GM19438 (cell line): ENCODE measurements around the gene RBBP9.
"Not testable (repeated sequence)": the region's sequence is repeated elsewhere in the genome, so short reads cannot be mapped to it uniquely, and the experiment has no call there.

Experiments used
- ATAC-seq: cut with Tn5 transposase; IDR thresholded peaks from one replicate; pipeline ENCODE4 v1.9.1; 2021; ENCODE audit warnings: low read depth; ENCODE audit not compliant: unreplicated experiment

The RBBP9 gene

DNA sequence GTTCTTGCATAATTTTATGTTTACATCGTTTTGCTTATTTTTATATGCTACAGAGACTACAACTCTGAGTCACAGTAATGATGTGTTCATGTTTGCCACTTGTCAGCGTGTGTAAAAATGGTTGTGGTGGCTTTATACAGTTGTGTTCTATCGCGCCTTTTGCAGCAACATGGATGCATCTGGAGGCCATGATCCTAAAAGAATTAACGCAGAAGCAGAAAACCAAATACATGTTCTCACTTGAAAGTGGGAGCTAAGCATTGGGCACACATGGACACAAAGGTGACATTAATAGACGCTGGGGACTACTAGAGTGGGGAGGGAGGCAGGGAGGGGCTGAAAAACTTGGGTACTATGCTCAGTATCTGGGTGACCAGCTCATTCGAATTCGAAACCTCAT lies 9.7 kb upstream of the RBBP9 start:
- peak; percentile 2 for ATAC-seq

DNA sequence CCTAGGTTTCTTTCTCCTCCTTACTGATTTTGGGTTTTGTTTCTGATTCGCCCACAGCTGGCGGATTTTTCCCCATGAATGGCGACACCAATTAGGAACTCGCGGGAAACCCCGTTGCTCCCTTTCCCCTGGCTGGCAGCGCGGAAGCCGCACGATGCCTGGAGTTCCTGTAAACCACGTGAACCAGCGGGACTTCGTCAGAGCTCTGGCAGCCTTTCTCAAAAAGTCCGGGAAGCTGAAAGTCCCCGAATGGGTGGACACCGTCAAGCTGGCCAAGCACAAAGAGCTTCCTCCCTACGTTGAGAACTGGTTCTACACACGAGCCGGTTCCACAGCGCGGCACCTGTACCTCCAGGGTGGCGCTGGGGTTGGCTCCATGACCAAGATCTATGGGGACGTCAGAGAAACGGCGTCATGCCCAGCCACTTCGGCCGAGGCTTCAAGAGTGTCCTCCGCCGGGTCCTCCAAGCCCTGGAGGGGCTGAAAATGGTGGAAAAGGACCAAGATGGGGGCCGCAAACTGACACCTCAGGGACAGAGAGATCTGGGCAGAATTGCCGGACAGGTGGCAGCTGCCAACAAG lies 7.5 kb upstream of the RBBP9 start:
- no peak for ATAC-seq

DNA sequence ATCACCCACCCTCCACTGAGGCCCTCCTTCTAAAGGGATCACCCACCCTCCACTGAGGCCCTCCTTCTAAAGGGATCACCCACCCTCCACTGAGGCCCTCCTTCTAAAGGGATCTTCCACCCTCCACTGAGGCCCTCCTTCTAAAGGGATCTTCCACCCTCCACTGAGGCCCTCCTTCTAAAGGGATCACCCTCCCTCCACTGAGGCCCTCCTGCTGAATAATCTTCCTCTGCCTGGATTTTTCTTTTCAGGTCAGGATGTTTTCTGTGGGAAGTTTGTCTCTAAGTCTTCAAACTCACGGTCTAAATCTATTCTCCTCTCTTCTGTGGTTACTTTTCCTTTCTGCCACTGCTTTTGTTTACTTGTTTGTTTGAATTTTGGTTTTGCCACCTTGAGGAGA lies 4.6 kb upstream of the RBBP9 start:
- not testable (repeated sequence) for ATAC-seq

GRCh38 chr20:18497603-18498002 lies 578 bp upstream of the RBBP9 start:
- ATAC-seq, result no peak

DNA sequence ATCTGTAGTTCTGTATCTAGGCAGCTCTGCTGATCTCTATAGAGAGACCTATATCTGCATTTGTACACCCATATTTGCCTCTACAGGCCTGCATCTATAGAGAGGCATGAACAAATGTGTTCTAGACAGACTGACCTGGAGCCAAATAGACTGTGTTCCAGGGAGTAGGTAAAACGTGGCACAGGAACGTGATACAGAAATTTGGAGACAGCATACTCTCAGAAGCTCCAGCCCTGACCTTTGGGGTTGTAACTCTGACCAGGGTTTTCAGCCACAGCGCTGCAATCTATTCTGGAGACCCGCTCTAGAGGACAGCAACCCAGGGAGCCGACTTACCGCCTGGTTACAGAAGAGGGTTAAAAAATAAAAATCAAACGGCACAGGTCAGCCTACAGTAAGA lies 983 bp downstream of the RBBP9 start:
- ATAC-seq, result no peak

GRCh38 chr20:18488301-18488700 lies 8.7 kb downstream of the RBBP9 start:
- ATAC-seq, result no peak

DNA sequence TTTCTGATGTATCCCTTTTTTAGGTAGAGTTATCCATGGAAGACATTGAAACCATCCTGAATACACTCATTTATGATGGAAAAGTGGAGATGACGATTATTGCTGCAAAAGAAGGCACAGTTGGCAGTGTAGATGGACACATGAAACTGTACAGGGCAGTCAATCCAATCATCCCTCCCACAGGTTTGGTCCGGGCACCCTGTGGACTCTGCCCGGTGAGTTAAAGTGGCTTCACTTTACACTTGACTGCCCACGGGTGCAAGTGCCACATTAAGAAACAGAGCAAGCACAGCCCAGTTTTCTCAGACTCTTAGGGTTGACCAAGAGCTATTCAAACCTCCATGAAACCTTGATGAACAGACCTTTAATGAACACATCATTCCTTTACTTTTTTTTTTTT lies 15.4 kb downstream of the RBBP9 start:
- no peak for ATAC-seq

- no peak for ATAC-seq
Measured at GRCh38 chr20:18477821-18478220, 19.2 kb downstream of the RBBP9 start.

GRCh38 chr20:18477218-18477617 lies 19.8 kb downstream of the RBBP9 start:
- no peak for ATAC-seq

DNA sequence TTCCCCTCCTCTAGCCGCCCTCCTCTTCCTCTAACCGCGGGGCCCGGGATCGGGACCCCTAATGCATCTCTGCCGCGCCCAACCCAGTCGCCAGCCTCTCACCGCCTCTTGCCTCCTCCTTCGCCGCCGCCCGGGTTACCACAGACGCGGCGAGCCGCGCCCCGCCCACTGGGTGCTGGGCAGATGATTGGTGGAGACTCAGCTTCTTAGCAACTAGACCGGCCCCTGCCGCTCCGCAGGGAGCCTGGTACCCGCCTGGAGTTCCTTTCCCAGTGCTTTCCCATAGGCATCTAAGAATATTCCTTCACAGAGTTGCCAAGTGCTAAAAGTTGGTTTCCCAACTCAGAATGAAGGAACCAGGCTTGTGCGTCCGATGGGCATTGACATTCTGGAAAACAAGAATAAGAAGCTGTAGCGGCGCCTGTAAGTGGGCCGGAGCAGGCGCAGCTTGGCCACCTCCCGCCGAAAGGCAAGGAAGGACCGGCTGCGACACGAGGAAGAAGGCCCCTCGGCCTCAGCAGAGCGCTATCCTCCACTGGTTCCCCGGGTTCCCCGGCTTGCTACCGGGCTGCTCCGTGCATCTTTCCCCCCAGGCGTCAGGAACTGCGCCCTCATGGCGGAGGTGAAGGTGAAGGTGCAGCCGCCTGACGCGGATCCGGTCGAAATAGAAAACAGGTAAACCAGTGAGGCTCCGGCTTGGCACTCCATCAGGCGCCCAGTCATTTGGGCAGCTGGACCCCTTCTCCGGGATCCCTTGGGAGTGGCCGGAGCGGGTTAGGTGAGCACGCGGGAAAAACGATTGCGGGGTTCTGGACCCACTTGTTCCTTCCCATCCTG lies 29.9 kb downstream of the RBBP9 start, which contains the start of the genes DZANK1 and POLR3F:
TSS of gene DZANK1 (minus strand) at position 137 of the 837 bp plus-strand sequence. CDS start 1,672 bp downstream, outside the sequence.
TSS of gene POLR3F (plus strand) at position 497 of the 837 bp plus-strand sequence. CDS start at position 614, 117 bp downstream.
- peak; percentile 93 for ATAC-seq

- peak; percentile 11 for ATAC-seq
Measured at GRCh38 chr20:18466574-18466893, 30.5 kb downstream of the RBBP9 start.

- peak; percentile 30 for ATAC-seq
Measured at GRCh38 chr20:18465536-18466200, 31.4 kb downstream of the RBBP9 start.

GRCh38 chr20:18456600-18456999 lies 40.4 kb downstream of the RBBP9 start:
- ATAC-seq, result no peak

DNA sequence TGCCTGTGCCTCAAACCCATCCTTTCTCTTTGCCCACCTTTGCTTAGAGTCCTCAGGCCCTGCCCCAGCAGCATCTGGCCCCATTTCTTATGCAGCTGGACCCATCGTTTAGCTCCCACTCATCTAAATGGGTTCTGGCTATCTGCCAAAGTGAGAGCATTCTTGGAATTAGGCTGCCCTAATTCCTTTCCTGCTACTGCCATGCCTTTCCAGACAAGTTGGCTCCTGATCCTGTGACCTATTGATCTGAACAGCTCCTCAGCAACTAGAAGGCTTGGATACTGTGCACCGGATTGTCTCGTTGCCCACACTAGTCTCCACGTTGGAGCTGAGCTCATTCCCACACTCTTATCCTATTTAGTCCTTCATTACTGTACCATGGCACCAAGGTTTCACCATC lies 53.1 kb downstream of the RBBP9 start:
- ATAC-seq, result no peak

DNA sequence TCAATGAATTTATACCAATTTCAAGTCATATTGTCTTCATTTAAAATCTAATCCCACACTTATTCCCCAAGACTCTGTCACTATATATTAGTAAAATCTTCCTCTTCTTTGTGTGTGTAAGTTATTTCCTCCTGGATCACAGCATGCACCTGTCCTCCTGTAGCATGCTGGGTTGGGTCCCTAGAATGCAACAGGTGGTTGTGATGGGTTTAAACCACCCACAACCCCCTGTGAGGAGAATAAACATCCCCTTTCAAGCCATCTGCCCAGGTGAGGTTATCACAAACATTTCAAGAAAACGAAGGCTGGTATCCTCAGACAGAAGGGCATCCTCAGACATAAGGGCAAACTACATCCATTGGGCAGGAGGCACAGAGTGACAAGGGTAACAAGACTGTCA lies 56.6 kb downstream of the RBBP9 start:
- ATAC-seq, result no peak

DNA sequence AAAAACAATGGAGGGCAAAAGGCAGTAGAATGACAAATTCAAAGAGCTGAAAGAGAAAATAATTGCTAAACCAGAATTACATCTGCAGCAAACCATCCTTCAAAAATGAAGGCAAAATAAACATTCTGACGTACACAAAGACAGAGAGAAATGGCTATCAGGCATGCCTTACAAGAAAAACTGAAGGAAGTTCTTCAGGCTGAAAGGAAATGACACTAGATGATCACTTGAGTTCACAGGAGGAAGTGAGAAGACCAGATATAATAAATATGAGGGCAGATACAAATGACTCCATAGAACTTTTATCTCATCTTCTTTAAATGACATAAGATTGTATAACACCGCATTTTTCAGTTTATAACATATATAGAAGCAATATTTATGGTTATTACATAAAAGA lies 60.2 kb downstream of the RBBP9 start:
- ATAC-seq, result no peak
